ENCODE measurements around the gene PANK4. TPM values are rescaled to one million over a fixed set of nuclear protein-coding genes. Genes with fewer than 3 reads are reported as not detected.

Gene PANK4
- total and polyA plus RNA-seq, 10 of the 15 experiments (the other 5 are each of a cell fraction or from before 2014, with no cell fraction given): 0.35 to 38.0 (median 18.6) TPM

- in situ Hi-C loops (cut with MboI): no loop called here
- Histone ChIP-seq H3K27me3 (replicated peaks in 1 of 2; ENCODE audit: control insufficient read depth in 2 of 2, insufficient read depth in 2 of 2, low read length in 1 of 2) (no peaks in the 10 kb centered on the region), H3K9ac (ENCODE audit: control insufficient read depth, insufficient read depth, low read length) (no peak overlapping the region), H3K9me3 (replicated peaks; ENCODE audit: control insufficient read depth, insufficient read depth, low read length) (no peaks in the 10 kb centered on the region), H2AFZ (ENCODE audit: control insufficient read depth, low read depth, low read length) (no peak overlapping the region), H3K4me2 (ENCODE audit: control insufficient read depth, insufficient read depth) (no peak overlapping the region), H3K4me3 (no peak overlapping the region), H3K27ac (ENCODE audit: control insufficient read depth, insufficient read depth) (no peak overlapping the region), H3K36me3 (ENCODE audit: control insufficient read depth in 2 of 2, insufficient read depth in 2 of 2, low read length in 1 of 2) (no peaks in the 10 kb centered on the region), H3K4me1 (ENCODE audit: control insufficient read depth, insufficient read depth, low read length) (no peaks in the 10 kb centered on the region), H4K20me1 (ENCODE audit: control insufficient read depth, insufficient read depth) (no peaks in the 10 kb centered on the region), H3K79me2 (ENCODE audit: control insufficient read depth, insufficient read depth, low read length) (no peaks in the 10 kb centered on the region)
- SMC1A ChIA-PET (ENCODE audit: uncharacterized antibody, unreplicated experiment): no interaction called here
- no TSS peak for BruUV-seq (replicated peaks)
- FAIRE-seq: no peak
- TF ChIP-seq SREBF2 (IDR thresholded peaks at IDR 0.05; ENCODE audit: low read length) (no peak), HDAC2 (IDR thresholded peaks at IDR 0.05) (no peak), NFYB (IDR thresholded peaks at IDR 0.05; ENCODE audit: insufficient read depth, low read depth, low read length) (no peak), NR2F1 (conservative IDR thresholded peaks at IDR 0.05) (no peak), ZNF592 (IDR thresholded peaks at IDR 0.05) (no peak), MTA3 (IDR thresholded peaks at IDR 0.05; ENCODE audit: borderline replicate concordance, low read length) (no peak)
- TF ChIP-seq, protein P1, sequence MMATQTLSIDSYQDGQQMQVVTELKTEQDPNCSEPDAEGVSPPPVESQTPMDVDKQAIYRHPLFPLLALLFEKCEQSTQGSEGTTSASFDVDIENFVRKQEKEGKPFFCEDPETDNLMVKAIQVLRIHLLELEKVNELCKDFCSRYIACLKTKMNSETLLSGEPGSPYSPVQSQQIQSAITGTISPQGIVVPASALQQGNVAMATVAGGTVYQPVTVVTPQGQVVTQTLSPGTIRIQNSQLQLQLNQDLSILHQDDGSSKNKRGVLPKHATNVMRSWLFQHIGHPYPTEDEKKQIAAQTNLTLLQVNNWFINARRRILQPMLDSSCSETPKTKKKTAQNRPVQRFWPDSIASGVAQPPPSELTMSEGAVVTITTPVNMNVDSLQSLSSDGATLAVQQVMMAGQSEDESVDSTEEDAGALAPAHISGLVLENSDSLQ (IDR thresholded peaks at IDR 0.05): no peak
- CTCF ChIA-PET: no interaction called here
- RAD21 ChIA-PET (ENCODE audit: unreplicated experiment): no interaction called here
- WGBS (ENCODE audit: insufficient coverage, insufficient replicate concordance, low lambda C conversion rate, missing lambda C conversion rate): 3% methylated on average over 12 of the region's 12 CpGs
- no peak for DNase-seq (ENCODE audit: low read depth, low spot score)
- POLR2A ChIA-PET: no interaction called here
- intact Hi-C loops (cut with micrococcal nuclease; ENCODE audit: unreplicated experiment): no loop called here
- no peak for ATAC-seq
These were observed 60.1 kb downstream of the PANK4 start for GRCh38 chr1:2466270-2466665.

Measured in GM12878 (cell line).